NK-92 (cell line): ENCODE measurements around the gene NEMP1.
"Not testable (repeated sequence)": the region's sequence is repeated elsewhere in the genome, so short reads cannot be mapped to it uniquely, and the experiment has no call there.

Source experiments
- DNase-seq: peaks from one replicate; lab custom pipeline; 2025; ENCODE audit not compliant: unreplicated experiment; lab: John Stamatoyannopoulos, UW

Gene NEMP1

GRCh38 chr12:57031138-57031725 lies 47.4 kb downstream of the NEMP1 start:
- DNase-seq: no peak

- no peak for DNase-seq
These were observed 49.1 kb downstream of the NEMP1 start for GRCh38 chr12:57029457-57029856.

DNA sequence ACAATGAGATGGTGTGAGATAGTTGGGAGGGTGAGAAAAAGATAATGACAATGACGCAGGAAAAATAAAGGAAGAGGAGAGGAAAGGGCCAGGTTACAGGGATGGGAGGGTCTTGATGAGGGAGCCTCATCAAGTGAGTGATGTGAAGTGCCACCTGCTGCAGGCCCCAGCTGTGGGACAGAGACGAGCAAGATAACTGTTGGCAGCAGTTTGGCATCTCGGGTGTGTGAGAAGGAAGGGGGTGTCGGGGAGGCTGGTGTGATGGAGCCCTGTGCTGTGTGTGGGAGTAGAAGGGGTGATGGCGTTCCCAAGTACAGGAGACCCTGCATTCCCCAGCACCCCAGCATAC lies 50.8 kb downstream of the NEMP1 start:
- DNase-seq: no peak

GRCh38 chr12:57027011-57027804 lies 51.4 kb downstream of the NEMP1 start:
- no peak for DNase-seq

DNA sequence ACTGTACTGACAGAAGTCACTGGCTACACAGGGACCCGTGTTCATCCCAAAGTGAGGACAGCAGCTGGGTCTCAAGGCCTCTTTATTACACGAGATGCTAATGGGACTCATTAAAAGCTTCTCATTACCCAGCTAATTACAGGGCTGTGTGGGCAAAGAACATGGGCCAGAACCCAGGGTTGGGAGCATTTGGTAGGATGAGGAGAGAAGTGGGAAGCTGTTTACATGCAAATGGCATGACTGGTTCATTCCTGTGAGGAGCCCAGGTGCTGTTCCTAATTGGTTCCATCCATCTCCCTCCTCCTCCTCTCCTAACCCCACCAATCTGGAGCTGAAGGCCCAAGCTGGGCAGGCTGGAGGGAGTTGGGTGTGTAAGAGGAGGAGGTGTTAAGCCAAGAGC lies 53.4 kb downstream of the NEMP1 start:
- DNase-seq: no peak

GRCh38 chr12:57022324-57022723 lies 56.3 kb downstream of the NEMP1 start:
- not testable (repeated sequence) for DNase-seq

GRCh38 chr12:57019983-57020719 lies 58.4 kb downstream of the NEMP1 start:
- DNase-seq: no peak

- no peak for DNase-seq
These were observed 59.7 kb downstream of the NEMP1 start for GRCh38 chr12:57018906-57019305.

DNA sequence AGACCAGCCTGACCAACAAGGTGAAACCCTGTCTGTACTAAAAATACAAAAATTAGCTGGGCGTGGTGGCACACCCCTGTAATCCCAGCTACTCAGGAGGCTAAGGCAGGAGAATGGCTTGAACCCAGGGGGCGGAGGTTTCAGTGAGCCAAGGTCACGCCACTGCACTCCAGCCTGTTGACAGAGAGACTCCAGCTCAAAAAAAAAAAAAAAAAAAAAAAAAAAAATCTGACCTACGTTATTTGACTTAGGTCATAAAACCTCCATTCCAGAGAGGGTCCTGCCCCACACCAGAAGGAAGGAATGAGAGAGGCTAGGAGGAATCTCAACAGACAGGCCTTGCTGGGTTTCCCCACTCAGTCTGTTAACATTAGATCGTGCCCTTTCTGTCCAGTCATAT lies 60.2 kb downstream of the NEMP1 start:
- not testable (repeated sequence) for DNase-seq

DNA sequence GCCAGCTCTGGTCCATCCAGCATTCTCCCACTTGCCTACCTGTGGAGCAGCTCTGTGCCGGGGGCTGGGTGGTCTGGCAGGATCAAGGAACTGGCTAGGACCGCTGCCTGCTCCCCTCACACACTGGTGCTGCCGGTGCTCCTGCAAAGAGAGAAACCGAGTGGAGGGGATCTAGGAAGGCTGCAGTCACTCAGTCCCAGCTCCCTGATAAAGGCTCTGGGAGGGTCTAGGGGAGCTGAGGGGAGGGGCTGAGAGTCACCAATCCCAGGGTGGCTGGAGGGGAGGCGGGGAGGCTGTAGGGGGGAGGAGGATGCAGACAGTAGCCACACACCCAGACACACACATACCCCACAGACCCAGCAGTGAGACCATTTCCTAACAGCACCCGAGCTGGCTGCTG lies 62.2 kb downstream of the NEMP1 start, which contains the start of gene TAC3:
Gene TAC3 (minus strand): TSS at position 182 of the 400 bp plus-strand sequence. CDS start 732 bp downstream, outside the sequence.
- DNase-seq: no peak

GRCh38 chr12:57012600-57013465 lies 65.8 kb downstream of the NEMP1 start:
- DNase-seq: no peak

- DNase-seq: no peak
These were observed 66.9 kb downstream of the NEMP1 start for GRCh38 chr12:57011438-57012424.

DNA sequence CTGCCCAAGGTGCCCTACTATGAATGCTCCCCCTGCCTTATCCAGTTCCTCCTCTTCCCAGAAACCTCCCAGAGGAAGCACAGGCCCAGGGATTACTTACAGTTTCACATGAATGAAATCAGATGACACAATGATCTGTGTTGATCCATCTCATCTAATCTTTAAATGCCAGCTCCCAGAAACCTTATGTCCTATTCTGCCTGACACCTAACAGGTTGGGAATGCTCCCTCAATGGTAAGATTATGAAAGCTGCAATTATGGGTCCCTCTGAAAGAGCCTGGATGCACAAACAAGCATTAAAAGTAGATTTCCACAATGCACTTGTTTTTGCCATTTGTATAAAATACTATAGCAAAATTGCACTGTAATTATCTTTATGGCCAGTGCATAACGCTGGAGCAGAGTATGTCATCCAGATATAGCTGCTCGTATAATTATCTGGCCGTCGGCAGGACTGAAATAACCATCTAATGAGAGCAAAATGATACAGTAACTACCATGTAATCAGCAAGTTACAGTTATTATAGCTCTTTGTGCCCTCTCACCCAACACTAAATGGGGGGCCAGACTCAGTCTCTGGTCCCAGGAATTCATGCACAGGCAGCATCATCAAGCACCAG lies 67.9 kb downstream of the NEMP1 start:
- no peak for DNase-seq

GRCh38 chr12:57009949-57010626 lies 68.5 kb downstream of the NEMP1 start:
- no peak for DNase-seq

DNA sequence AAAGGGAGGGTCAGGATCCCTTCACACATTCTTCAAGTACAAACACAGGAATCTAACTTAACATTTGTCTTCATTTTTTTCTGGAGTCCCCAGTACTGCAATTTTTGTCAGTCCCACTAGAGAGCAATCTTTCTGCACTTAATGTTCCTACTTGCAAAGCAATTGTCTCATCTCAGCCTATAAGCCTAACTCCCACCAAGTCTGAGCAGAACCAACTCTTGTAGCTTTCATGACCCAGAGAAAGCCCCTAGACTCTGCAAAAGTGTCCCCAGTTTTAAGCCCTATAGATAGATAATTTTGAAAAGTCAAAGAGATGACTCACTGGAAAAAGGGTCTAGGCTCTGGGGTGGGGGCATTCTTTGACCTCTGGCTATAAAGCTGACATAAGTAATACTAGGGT lies 70.4 kb downstream of the NEMP1 start:
- no peak for DNase-seq

GRCh38 chr12:57006809-57007475 lies 71.6 kb downstream of the NEMP1 start:
- DNase-seq: no peak

DNA sequence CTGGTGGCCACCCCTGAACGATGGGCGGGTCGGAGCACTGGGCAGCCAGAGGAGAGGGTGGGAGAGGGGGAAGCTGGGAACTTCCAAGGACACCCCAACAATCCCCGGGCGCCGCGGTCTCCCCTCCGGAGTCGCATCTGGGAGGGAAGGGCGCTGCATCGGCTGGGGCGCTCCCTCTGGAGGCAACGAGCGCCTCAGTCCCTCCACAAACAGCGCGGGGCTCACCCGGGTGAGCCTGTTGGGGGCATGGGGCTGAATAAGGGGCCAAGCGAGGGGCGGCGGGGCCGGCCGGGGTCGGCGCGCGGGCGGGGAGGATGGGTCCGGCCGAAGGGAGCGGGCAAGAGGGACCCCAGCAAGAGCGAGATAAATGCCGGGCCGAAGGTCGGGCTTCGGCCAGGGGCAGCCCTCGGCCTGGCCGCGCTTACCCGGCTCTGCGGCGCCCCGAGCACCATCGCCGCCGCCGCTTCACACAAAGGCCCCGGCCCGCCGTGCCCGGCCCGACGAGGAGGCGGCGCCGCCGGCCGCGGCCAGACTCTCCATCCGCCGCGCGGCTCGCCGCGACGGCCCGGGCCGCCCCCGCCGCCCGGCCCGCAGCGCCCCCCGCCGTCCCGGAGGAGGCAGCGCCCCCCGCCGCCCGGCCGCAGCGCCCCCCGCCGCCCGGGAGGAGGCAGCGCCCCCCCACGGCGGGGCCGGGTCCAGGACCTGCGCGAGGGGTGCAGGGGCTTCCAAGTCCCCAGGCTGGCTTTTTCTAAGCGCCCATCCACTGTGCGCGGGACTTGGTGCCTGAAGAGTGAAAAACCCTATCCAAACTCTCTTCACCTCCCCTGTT lies 72.4 kb downstream of the NEMP1 start, which contains the start of gene ZBTB39:
Gene ZBTB39 (minus strand): TSS at position 567 of the 829 bp plus-strand sequence. CDS start 1,629 bp downstream, outside the sequence.
- no peak for DNase-seq
